Bone marrow (tissue), 2 donors: ENCODE data around the gene MOB3B.

Experiments
- DNase-seq, 2 donors: peaks; one replicate each; lab custom pipeline; 2025; lab: John Stamatoyannopoulos, UW

MOB3B gene

GRCh38 chr9:27338527-27338903, 191.1 kb downstream of the MOB3B start:
- DNase-seq, result no peak

GRCh38 chr9:27337833-27338526, 191.6 kb downstream of the MOB3B start:
- DNase-seq, result no peak

DNA sequence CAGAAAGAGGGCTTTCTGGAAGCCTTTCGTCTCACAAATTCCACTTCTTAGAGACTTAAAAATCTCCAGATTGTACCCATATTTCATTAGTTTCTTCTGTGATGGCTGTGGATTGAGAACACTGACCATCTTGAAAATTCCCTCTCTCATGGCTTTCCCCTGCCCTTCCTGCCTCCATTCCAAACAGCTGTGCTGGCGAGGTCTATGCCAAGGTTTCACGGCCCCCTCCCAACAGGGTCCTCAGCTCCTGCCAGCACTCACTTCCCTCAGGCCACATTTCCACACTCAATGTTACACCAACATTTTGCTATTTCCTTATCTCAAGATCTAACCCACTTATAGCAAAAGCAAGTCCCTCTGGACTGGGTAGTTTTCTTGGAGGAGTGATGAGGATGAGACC, 192.4 kb downstream of the MOB3B start:
- DNase-seq, result no peak

DNA sequence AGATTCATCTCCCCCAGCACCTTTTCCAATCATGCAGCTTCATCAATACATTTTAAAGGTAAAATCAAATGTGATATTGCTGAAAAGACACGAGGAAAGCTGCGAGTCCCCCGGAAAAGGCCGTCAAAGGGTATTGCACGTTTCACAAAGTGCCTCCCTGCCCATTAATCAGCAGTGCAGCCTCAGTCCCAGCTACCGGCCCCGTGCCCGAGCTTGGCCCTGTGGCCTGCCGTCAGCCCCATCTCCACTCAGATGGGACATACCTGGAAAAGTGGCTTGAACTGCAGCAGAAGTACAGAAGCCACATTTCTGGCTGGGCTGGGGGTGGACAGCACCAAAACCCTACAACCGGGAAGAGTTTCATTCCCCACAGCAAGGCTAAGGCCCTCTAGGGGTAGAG, 192.8 kb downstream of the MOB3B start:
- DNase-seq, result no peak

DNA sequence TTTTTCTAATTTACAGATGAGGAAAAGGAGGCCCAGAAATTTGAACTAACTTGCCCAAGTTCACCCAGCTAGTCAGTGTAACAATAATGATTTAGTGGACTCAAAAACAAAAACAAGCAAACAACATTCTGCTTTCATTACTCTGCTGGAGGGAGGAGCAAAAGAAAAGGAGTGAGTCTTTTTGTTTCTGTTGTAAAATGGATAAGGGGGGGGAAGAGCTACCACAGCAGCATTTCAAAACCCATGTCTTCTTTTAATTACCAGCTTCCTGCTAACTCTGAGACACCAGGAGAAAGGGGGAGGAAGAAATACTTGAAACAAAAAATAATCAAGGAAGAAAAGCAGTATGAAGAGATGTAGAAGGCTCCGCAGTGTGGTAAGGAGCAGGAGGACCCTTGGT, 193.5 kb downstream of the MOB3B start:
- no peak for DNase-seq

GRCh38 chr9:27335075-27335474, 194.5 kb downstream of the MOB3B start:
- no peak for DNase-seq

DNA sequence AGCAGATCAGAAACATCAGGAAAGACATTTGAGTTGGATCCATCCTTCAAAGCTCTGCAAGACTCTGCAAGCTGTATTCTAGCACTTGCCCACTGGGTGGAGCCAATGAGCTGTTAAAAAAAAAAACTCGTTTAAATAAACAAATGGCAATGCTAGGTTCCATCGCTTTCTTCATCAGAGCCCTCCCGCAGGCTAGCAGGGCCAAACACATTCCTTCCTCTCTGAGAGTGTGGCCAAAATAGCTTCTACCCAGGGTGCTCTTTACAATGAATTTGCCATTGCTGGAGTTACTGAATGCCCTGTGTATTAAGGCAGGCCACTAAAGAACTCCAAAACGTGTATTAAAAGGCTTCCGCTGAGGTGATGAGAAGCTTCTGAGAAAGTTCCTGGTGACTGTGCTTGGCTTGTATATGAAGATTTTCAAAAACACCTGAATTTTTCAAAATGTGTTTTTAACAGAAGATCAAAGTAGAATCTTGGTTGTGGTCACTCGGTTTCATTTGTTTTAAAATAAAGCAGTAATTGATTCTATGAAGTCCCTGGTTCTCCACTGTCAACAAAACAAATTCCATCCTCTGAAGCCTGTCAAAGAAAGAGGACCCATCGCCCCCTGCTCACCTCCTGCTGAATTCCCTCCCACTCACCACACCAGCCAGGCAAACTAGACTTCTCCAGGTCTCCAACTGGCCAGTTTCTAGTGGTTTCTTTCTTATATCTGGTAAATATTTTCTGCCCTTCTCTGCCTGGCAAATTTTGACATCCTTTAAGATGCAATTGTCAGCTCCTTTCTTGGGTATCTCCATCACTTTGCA, 196.2 kb downstream of the MOB3B start:
- peak; percentile 15 to 72 for DNase-seq

GRCh38 chr9:27331393-27331792, 198.2 kb downstream of the MOB3B start:
- DNase-seq, result no peak

DNA sequence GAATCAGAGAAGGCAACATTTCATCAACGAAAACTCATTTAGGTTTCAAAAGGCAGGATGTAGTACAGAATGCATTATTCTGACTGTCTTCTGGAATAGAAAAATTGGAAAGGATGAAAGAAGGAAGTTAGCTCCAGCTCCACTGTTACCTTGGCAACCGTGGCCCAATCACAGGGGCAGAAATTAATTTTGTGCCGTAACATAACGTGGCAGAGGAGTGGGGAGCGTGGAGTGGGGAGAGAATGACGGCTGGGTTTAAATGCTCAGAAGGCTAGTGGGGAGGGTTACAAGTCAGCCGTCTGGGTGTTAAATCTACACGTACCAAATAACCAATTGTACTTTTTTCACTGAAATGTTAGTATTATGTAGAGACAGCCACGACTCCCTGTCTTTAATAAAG, 200.3 kb downstream of the MOB3B start:
- no peak for DNase-seq

GRCh38 chr9:27328483-27328882, 201.1 kb downstream of the MOB3B start:
- no peak for DNase-seq

DNA sequence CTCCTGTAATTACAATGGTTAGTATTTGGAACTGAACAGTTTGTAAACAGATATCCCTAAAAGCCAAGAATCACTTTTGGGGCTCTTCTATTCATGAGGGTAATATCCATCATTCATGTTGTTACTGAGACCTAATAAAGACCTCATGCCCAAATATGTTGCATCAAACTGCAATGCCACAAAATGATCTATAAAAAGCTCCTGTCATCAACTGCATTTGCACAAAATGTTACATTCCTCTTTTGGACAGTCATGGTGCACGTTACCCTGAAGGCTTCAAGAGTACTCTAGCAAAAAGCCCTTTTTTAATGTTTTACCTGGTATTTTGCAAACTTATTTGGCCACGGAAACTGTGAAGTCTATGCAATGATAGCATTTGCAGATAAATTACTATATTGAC, 218.4 kb downstream of the MOB3B start:
- no peak for DNase-seq

DNA sequence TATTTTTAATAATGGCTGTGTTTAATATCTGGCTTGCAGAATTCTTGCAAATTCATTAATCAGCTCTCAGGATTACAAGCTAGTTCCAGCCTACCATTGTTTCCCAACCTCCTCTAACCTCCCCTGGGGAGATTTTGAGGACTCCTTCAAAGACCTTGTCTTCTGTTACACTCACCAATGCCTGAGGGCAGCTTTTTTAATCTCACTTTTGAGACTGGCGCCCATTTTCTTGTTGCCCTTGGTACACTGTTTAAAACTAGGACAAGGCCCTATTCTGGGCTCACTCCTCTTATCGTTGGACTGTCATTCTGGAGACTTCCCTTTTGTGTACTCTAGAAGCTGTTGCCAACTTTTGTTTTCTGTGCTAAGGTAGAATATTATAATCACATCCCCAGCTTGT, 219.0 kb downstream of the MOB3B start:
- DNase-seq, result no peak

DNA sequence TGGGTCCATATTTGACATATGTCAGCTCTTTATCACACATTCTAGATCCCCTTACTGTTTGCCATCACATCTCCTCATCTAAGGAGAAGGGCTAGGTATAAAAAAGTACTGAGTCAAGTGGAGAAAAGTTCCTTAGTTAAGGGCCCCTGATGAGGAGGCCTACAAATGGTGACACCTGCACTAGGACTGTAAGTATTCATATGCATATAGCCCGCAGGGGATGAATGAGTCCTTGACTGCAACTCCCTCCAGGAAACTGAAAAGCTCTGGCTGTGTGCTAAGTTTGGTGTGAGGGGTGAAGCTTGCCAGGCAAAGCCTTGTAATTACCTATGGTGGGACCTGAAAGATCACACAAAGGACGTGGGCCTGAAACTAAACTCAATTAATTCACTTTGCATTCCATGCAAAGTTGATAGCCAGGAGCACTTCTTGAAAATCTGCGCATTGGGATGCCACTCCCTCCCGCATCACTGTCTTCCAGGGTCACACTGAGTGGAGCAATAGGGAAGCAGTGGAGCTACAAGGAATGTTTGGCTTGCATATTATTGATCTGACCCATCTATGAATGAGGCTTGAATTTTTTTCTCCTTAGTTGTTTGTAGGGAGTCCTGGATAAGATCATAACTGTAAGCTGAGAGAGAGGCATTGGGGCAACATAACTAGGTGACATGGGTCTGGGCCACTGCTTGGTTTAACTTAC, 220.8 kb downstream of the MOB3B start:
- DNase-seq, result no peak

- DNase-seq, result no peak
These were observed 225.1 kb downstream of the MOB3B start for GRCh38 chr9:27304521-27304920.

- no peak for DNase-seq
These were observed 226.4 kb downstream of the MOB3B start for GRCh38 chr9:27303219-27303618.

DNA sequence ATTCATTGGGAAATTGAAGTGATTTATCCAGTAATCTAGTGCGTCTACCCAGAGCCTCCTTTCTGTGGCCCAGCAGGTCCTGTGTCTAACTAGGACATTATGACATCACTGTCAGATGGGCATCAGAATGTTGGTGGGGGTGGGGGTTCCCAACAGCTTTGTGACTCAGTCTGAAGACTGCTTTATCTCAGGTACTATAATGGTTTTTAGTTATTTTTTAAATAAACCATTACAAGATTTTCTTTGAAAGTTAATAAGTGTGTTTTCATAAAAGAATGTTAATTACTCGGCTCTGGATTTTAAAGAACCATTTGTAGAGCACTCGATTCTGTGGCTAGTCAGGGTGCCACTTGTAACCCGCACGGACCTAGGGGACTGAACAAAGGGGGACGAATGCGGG, 232.6 kb downstream of the MOB3B start, which contains the start of gene EQTN:
TSS of gene EQTN (minus strand) at position 101 of the 400 bp plus-strand sequence. CDS start at position 6, 95 bp downstream.
- DNase-seq, result no peak

DNA sequence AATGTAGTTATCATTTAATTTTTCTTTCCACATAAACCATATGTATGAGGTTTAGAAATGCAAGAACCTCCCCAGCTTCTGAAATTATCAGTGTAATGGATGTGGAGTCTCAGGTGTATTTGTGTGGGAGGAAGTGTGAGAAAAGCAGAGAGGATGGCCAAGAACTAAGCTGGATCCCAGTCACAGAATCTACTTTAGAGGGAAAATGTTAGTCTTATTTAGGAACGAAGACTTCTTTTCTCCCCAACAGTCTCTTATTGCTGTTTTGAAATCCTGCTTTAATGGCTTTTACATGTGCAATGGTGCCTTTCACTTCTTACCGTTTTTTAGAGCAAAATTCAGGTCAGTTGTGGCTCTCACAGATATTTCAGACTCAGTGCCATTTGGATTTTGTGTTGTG, 235.6 kb downstream of the MOB3B start:
- DNase-seq, result no peak

GRCh38 chr9:27292659-27293405, 236.8 kb downstream of the MOB3B start:
- no peak for DNase-seq

GRCh38 chr9:27291292-27291691, 238.3 kb downstream of the MOB3B start:
- DNase-seq, result no peak

GRCh38 chr9:27282269-27282668, 247.3 kb downstream of the MOB3B start:
- no peak for DNase-seq

DNA sequence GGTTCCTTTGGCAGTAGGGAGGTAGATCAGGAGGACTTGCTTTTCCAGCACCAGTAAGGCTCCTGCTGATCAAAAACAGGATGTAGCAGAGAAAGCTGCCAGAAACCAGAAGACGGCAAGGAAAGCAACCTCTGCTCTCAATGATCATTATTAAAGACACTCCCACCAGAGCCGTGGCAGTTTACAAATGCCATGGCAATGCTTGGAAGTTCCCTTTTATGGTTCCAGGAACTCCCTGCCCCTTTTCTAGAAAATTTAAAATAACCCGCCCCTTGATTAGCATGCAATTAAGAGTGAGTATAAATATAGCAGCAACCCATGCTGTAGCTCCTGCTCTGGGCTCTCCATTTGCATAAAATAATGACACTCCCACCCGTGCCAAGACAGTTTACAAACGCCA, 248.8 kb downstream of the MOB3B start:
- DNase-seq, result peak in 1 of 2 donors; percentile 19

GRCh38 chr9:27280249-27280648, 249.4 kb downstream of the MOB3B start:
- no peak for DNase-seq
